Mesenchymal stem cell (in vitro differentiated cells and primary cell): Measurements from ENCODE around the gene EDC3.

Source experiments
- DNase-seq: peaks from one replicate; pipeline ENCODE4 v3.0.0-alpha.2; 2013
- H2AFZ ChIP-seq: one replicate; pipeline ENCODE4 v1.6.1; 2013; ENCODE audit warnings: low read depth, mild to moderate bottlenecking, control low read depth, inconsistent platforms, low read length, moderate library complexity
- H2AK5ac ChIP-seq: 2 replicates; pipeline ENCODE4 v1.6.1; 2013; ENCODE audit warnings: low read length, moderate library complexity, mild to moderate bottlenecking, inconsistent platforms; ENCODE audit not compliant: severe bottlenecking
- H2BK120ac ChIP-seq: one replicate; pipeline ENCODE4 v1.6.1; 2013; ENCODE audit warnings: low read depth, mild to moderate bottlenecking, inconsistent platforms, low read length, moderate library complexity
- H2BK12ac ChIP-seq, 2 experiments: one replicate each; pipeline ENCODE4 v1.6.1; 2013; ENCODE audit warnings: inconsistent platforms in 2 of 2, low read length in 2 of 2, mild to moderate bottlenecking in 2 of 2, moderate library complexity in 2 of 2, control low read depth in 1 of 2
- H2BK15ac ChIP-seq: one replicate; pipeline ENCODE4 v1.6.1; 2013; ENCODE audit warnings: mild to moderate bottlenecking, low read depth, inconsistent platforms; ENCODE audit not compliant: poor library complexity, severe bottlenecking
- H2BK5ac ChIP-seq: 2 replicates; pipeline ENCODE4 v1.6.1; 2013; ENCODE audit warnings: low read depth, mild to moderate bottlenecking, low read length, control low read depth, inconsistent platforms; ENCODE audit not compliant: poor library complexity, severe bottlenecking
- H3K14ac ChIP-seq, 2 experiments: one replicate each; pipeline ENCODE4 v1.6.1; 2013; ENCODE audit warnings: inconsistent platforms in 2 of 2, low read length in 2 of 2, control low read depth in 1 of 2, mild to moderate bottlenecking in 1 of 2, moderate library complexity in 1 of 2
- H3K18ac ChIP-seq, 2 experiments: one replicate each; pipeline ENCODE4 v1.6.1; 2013; ENCODE audit warnings: inconsistent platforms in 2 of 2, low read length in 2 of 2, control low read depth in 1 of 2, low read depth in 1 of 2, mild to moderate bottlenecking in 1 of 2
- H3K23ac ChIP-seq, 2 experiments: one replicate each; pipeline ENCODE4 v1.6.1; 2013; ENCODE audit warnings: inconsistent platforms in 2 of 2, low read length in 2 of 2, mild to moderate bottlenecking in 2 of 2, moderate library complexity in 2 of 2, control low read depth in 1 of 2
- H3K27ac ChIP-seq: 2 replicates; pipeline ENCODE4 v1.5.1; 2013; ENCODE audit warnings: mild to moderate bottlenecking, moderate library complexity, low read length, control low read depth, inconsistent platforms; ENCODE audit not compliant: poor library complexity, severe bottlenecking
- H3K27me3 ChIP-seq, 2 experiments: 2 replicates each; pipeline versions ENCODE4 v1.6.1 to v1.7.0; 2013; ENCODE audit warnings: low read length in 2 of 2, mild to moderate bottlenecking in 2 of 2, moderate library complexity in 2 of 2, control low read depth in 1 of 2, inconsistent platforms in 1 of 2; ENCODE audit not compliant: control insufficient read depth in 1 of 2, insufficient read depth in 1 of 2
- H3K36me3 ChIP-seq, 2 experiments: 2 replicates each; pipeline versions ENCODE4 v1.6.1 to v1.7.0; 2013; ENCODE audit warnings: low read length in 2 of 2, control low read depth in 1 of 2, inconsistent platforms in 1 of 2, low read depth in 1 of 2, mild to moderate bottlenecking in 1 of 2; ENCODE audit not compliant: insufficient read depth in 2 of 2, control insufficient read depth in 1 of 2
- H3K4ac ChIP-seq, 2 experiments: one replicate each; pipeline ENCODE4 v1.6.1; 2013; ENCODE audit warnings: inconsistent platforms in 2 of 2, low read length in 2 of 2, mild to moderate bottlenecking in 2 of 2, moderate library complexity in 2 of 2, control low read depth in 1 of 2, low read depth in 1 of 2
- H3K4me1 ChIP-seq: 2 replicates; pipeline ENCODE4 v1.6.1; 2013; ENCODE audit warnings: low read depth, low read length, control low read depth; ENCODE audit not compliant: control insufficient read depth, insufficient read depth
- H3K4me2 ChIP-seq: 2 replicates; pipeline ENCODE4 v1.6.1; 2013; ENCODE audit warnings: low read length, mild to moderate bottlenecking, inconsistent platforms; ENCODE audit not compliant: poor library complexity, severe bottlenecking
- H3K4me3 ChIP-seq, 2 experiments: 2 replicates each; pipeline versions ENCODE4 v1.5.1 to v1.7.0; 2013; ENCODE audit warnings: low read length in 2 of 2, mild to moderate bottlenecking in 2 of 2, control low read depth in 1 of 2, low read depth in 1 of 2; ENCODE audit not compliant: insufficient read depth in 1 of 2
- H3K79me1 ChIP-seq: replicated peaks from 2 replicates; pipeline ENCODE4 v1.6.1; 2013; ENCODE audit warnings: mild to moderate bottlenecking, control low read depth, low read length, inconsistent platforms; ENCODE audit not compliant: poor library complexity, severe bottlenecking
- H3K9ac ChIP-seq: 2 replicates; pipeline ENCODE4 v1.7.0; 2013; ENCODE audit warnings: mild to moderate bottlenecking, low read length, moderate library complexity
- H3K9me3 ChIP-seq: 2 replicates; pipeline ENCODE4 v1.7.0; 2013; ENCODE audit warnings: mild to moderate bottlenecking, low read length; ENCODE audit not compliant: control insufficient read depth
- H4K8ac ChIP-seq: one replicate; pipeline ENCODE4 v1.6.1; 2013; ENCODE audit warnings: inconsistent platforms, mild to moderate bottlenecking, low read length, moderate library complexity
- H4K91ac ChIP-seq: one replicate; pipeline ENCODE4 v1.6.1; 2013; ENCODE audit warnings: mild to moderate bottlenecking, low read length, inconsistent platforms
- WGBS: methylation state at CpG from one replicate; pipeline ENCODE4 v1.1.7; 2013; ENCODE audit warnings: mixed read lengths; 5-methylcytosine and 5-hydroxymethylcytosine counted together

The EDC3 gene

GRCh38 chr15:74622758-74623157, 73.1 kb downstream of the EDC3 start:
- H2BK15ac ChIP-seq, result no peak overlapping the region

GRCh38 chr15:74621936-74622335, 73.9 kb downstream of the EDC3 start:
- Histone ChIP-seq H3K4ac (no peak overlapping the region), H3K18ac (no peak overlapping the region), H3K9me3 (no peaks in the 10 kb centered on the region), H2BK120ac (no peak overlapping the region), H3K79me1 (peaks cover 57% of the 10 kb centered on the region), H2AK5ac (no peak overlapping the region), H2BK5ac (no peak overlapping the region), H2AFZ (no peak overlapping the region), H3K27ac (no peak overlapping the region), H3K9ac (no peak overlapping the region), H3K4me1 (peaks cover 12% of the 10 kb centered on the region), H3K23ac (no peak overlapping the region), H2BK15ac (no peak overlapping the region), H4K91ac (no peak overlapping the region), H3K4me2 (no peak overlapping the region), H4K8ac (no peak overlapping the region), H3K36me3 (peaks cover 80 to 89% of the 10 kb centered on the region in 2 experiments), H2BK12ac (no peak overlapping the region), H3K14ac (no peak overlapping the region), H3K27me3 (no peaks in the 10 kb centered on the region), H3K4me3 (no peak overlapping the region)
- 96% methylated on average over 18 of the region's 21 CpGs for WGBS
- DNase-seq, result no peak

More at GRCh38 chr15:74622758-74623157, 73.1 kb downstream of the EDC3 start:
- no peak overlapping the region for H3K23ac ChIP-seq
- no peak overlapping the region for H3K4me3 ChIP-seq
- no peak overlapping the region for H2BK120ac ChIP-seq
- no peak overlapping the region for H4K8ac ChIP-seq
- H3K27me3 ChIP-seq, result no peaks in the 10 kb centered on the region
- DNase-seq, result no peak
- no peak overlapping the region for H3K18ac ChIP-seq
- no peak overlapping the region for H2BK5ac ChIP-seq
- WGBS, result 90% methylated on average over 2 of the region's 3 CpGs
- peaks cover 89 to 97% of the 10 kb centered on the region in 2 experiments for H3K36me3 ChIP-seq
- H3K27ac ChIP-seq, result no peak overlapping the region
- H3K4ac ChIP-seq, result no peak overlapping the region
- no peak overlapping the region for H3K4me2 ChIP-seq
- no peak overlapping the region for H3K9ac ChIP-seq
- H3K14ac ChIP-seq, result no peak overlapping the region
- H2AK5ac ChIP-seq, result no peak overlapping the region
- H2BK12ac ChIP-seq, result no peak overlapping the region
- H3K4me1 ChIP-seq, result peaks cover 10% of the 10 kb centered on the region
- H2AFZ ChIP-seq, result no peak overlapping the region
- H3K79me1 ChIP-seq, result peaks cover 63% of the 10 kb centered on the region
- no peak overlapping the region for H4K91ac ChIP-seq
- no peaks in the 10 kb centered on the region for H3K9me3 ChIP-seq

DNA sequence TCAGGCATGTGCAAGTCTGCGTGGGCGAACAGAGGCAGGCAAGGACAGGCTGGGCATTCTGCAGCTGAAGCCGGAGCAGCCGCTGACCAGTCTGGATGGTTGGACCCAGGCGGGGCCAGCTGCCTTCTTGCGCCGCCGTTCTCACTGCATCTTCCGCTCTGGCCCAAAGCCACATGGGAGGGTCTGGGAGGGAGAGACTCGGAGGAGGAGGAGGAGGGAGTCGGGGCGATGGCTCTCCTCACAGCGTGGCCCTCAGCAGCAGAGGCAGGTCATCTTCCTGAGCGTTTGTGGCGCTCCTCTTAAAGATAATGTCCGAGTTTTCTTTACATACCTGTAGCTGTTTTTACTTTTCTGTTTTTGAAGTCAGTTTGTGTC, 74.3 kb downstream of the EDC3 start:
- no peak overlapping the region for H3K14ac ChIP-seq
- H2BK15ac ChIP-seq, result no peak overlapping the region
- H2BK12ac ChIP-seq, result no peak overlapping the region
- WGBS, result 94% methylated on average over 13 of the region's 16 CpGs
- no peak for DNase-seq
- no peak overlapping the region for H2BK5ac ChIP-seq
- peaks cover 14% of the 10 kb centered on the region for H3K4me1 ChIP-seq
- H3K27me3 ChIP-seq, result no peaks in the 10 kb centered on the region
- no peak overlapping the region for H3K4me2 ChIP-seq
- no peak overlapping the region for H3K18ac ChIP-seq
- peaks cover 76 to 85% of the 10 kb centered on the region in 2 experiments for H3K36me3 ChIP-seq
- peaks cover 56% of the 10 kb centered on the region for H3K79me1 ChIP-seq
- no peak overlapping the region for H3K23ac ChIP-seq
- no peak overlapping the region for H3K4ac ChIP-seq
- H3K9me3 ChIP-seq, result no peaks in the 10 kb centered on the region
- H3K9ac ChIP-seq, result no peak overlapping the region
- H4K8ac ChIP-seq, result no peak overlapping the region
- peak overlapping the region; percentile 29 for H4K91ac ChIP-seq
- no peak overlapping the region for H3K27ac ChIP-seq
- H2AK5ac ChIP-seq, result no peak overlapping the region
- no peak overlapping the region for H2BK120ac ChIP-seq
- H3K4me3 ChIP-seq, result no peak overlapping the region
- H2AFZ ChIP-seq, result no peak overlapping the region

DNA sequence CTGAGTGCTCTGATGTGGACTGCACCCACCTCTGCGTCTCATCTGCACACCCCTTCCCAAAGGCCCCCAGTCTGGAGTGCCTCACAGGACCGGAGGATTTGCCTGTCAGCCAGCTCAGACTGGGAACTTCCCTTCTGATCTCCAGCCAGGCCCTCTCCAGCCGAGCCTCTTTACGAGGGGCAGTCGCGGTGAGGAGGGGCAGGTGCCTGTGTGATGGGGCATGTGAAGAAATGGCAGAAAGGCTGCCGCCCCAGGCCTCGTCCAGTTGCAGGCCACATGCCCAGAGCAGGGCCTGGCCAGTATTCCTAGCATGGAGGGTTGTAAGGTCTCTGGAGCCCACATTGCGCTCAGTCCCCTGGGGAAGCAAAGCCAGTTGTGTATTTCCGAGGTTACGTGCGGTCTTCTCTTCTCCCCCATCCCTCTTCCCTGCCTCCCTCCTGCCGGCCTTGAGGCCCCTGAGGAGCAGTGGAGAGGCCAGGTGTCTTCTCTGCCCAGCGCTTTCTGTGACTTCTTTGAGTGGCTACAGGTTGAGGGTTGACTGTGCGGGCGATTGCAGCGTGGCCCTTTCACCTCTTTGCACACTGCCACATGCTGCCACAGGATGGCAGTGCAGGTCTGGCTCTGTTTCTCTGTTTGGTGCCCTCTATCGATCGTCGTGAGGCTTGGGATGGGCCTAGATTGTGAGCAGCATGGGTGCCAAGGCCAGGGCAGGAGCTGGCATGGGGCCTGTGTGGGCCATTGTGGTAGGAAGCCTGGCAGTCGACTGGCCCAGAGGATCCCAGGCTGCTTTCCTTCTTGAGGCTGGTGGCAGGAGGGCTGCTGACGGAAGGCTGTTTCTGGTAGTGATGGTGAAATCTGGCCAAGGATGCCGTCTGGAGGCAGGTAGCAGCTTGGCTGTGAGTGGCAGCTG, 74.9 kb downstream of the EDC3 start:
- no peak overlapping the region for H3K4me2 ChIP-seq
- no peak overlapping the region for H3K27ac ChIP-seq
- no peak overlapping the region for H2AK5ac ChIP-seq
- peaks cover 15% of the 10 kb centered on the region for H3K4me1 ChIP-seq
- no peak overlapping the region for H2AFZ ChIP-seq
- no peak overlapping the region for H3K4ac ChIP-seq
- H2BK15ac ChIP-seq, result no peak overlapping the region
- H3K79me1 ChIP-seq, result peaks cover 52% of the 10 kb centered on the region
- no peak overlapping the region for H3K14ac ChIP-seq
- H3K9me3 ChIP-seq, result no peaks in the 10 kb centered on the region
- no peak overlapping the region for H3K23ac ChIP-seq
- no peak overlapping the region for H3K9ac ChIP-seq
- peaks cover 70 to 79% of the 10 kb centered on the region in 2 experiments for H3K36me3 ChIP-seq
- H4K91ac ChIP-seq, result peak overlapping the region; percentile 40
- no peak overlapping the region for H2BK120ac ChIP-seq
- DNase-seq, result peak; percentile 77
- H3K27me3 ChIP-seq, result no peaks in the 10 kb centered on the region
- no peak overlapping the region for H2BK12ac ChIP-seq
- H2BK5ac ChIP-seq, result no peak overlapping the region
- WGBS, result 78% methylated on average over 21 of the region's 23 CpGs
- no peak overlapping the region for H3K4me3 ChIP-seq
- H4K8ac ChIP-seq, result peak overlapping the region; percentile 15
- no peak overlapping the region for H3K18ac ChIP-seq
